ENCODE results near the gene PTPRE. TPM values are rescaled to one million over a fixed set of nuclear protein-coding genes. Genes with fewer than 3 reads are reported as not detected.

PTPRE gene
- total RNA-seq, 3 donors from 2014 or later: 11.8 to 42.9 (median 25.6) TPM

DNA sequence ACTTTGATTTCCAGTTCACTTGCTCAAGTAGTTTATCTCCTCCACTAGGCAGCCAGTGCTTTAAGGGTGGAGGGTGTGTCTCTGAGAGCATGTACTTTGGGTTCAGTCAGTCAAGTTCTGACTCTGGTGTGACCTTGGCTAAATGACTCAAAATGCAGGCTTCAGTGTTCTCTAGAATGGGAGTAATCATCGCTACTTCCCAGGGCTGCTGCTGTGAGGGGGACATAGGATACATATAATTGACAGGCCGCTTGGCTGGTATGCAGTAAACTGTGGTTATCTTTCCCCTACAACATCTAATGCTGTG, 3.5 kb downstream of the PTPRE start:
- peak overlapping the region in 1 of 2 donors; percentile 19 for H3K27ac ChIP-seq
- TF ChIP-seq, protein P1, sequence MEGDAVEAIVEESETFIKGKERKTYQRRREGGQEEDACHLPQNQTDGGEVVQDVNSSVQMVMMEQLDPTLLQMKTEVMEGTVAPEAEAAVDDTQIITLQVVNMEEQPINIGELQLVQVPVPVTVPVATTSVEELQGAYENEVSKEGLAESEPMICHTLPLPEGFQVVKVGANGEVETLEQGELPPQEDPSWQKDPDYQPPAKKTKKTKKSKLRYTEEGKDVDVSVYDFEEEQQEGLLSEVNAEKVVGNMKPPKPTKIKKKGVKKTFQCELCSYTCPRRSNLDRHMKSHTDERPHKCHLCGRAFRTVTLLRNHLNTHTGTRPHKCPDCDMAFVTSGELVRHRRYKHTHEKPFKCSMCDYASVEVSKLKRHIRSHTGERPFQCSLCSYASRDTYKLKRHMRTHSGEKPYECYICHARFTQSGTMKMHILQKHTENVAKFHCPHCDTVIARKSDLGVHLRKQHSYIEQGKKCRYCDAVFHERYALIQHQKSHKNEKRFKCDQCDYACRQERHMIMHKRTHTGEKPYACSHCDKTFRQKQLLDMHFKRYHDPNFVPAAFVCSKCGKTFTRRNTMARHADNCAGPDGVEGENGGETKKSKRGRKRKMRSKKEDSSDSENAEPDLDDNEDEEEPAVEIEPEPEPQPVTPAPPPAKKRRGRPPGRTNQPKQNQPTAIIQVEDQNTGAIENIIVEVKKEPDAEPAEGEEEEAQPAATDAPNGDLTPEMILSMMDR (IDR thresholded peaks at IDR 0.05): no peak
- TF ChIP-seq POLR2A (IDR thresholded peaks at IDR 0.05) (no peak), POLR2AphosphoS5 (IDR thresholded peaks at IDR 0.05) (no peak)
- H3K4me3 ChIP-seq: no peak overlapping the region
- H3K4me1 ChIP-seq: peaks cover 5 to 9% of the 10 kb centered on the region in 2 donors
- DNase-seq (ENCODE audit: low spot score in 2 of 2): no peak
- H3K9me3 ChIP-seq: no peaks in the 10 kb centered on the region
- no peaks in the 10 kb centered on the region for H3K36me3 ChIP-seq
- intact Hi-C loops (cut with DNase I; ENCODE audit: low total_unique reads): no loop called here
- no peaks in the 10 kb centered on the region for H3K27me3 ChIP-seq

DNA sequence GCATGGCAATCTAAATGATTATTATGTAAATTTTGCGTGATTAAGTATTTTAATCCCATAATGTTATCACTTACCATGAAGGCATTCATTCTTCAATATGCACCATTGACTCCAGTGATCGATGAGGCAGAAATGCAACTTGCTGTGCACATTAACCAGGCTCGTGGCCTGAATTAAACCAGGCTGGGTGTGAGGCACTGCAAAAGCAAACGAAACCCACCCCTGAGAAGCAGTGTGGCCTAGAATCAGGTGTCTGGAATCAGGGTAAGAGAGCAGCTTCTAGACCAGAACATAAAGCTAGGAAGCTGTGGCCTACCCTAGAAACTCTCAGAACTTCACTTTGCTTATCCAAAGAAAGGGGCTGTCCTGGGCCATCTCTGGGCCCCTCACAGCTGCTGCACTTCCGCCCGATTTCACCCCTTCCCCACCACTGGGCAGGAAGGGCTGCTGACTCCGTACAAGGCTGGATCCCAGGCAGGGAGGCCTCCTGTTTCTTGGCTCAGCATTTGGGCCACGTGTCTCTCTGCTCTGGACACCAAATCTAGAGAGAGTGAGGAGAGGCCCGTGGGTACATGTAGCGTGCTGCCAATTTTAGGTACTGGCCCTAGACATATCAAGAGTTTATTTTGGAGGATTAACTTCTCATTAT, 4.4 kb downstream of the PTPRE start:
- no peaks in the 10 kb centered on the region for H3K36me3 ChIP-seq
- TF ChIP-seq, protein P1 (IDR thresholded peaks at IDR 0.05): no peak
- TF ChIP-seq POLR2A (IDR thresholded peaks at IDR 0.05) (no peak), POLR2AphosphoS5 (IDR thresholded peaks at IDR 0.05) (no peak)
- H3K4me3 ChIP-seq: no peak overlapping the region
- H3K9me3 ChIP-seq: no peaks in the 10 kb centered on the region
- no peak for DNase-seq (ENCODE audit: low spot score in 2 of 2)
- peaks cover 5 to 9% of the 10 kb centered on the region in 2 donors for H3K4me1 ChIP-seq
- intact Hi-C loops (cut with DNase I; ENCODE audit: low total_unique reads): no loop called here
- H3K27me3 ChIP-seq: no peaks in the 10 kb centered on the region
- peak overlapping the region in 1 of 2 donors; percentile 63 for H3K27ac ChIP-seq

- no peak for DNase-seq (ENCODE audit: low spot score in 2 of 2)
- H3K4me1 ChIP-seq: peaks cover 5 to 9% of the 10 kb centered on the region in 2 donors
- TF ChIP-seq, protein P1 (IDR thresholded peaks at IDR 0.05): no peak
- TF ChIP-seq POLR2AphosphoS5 (IDR thresholded peaks at IDR 0.05): no peak
- TF ChIP-seq POLR2A (IDR thresholded peaks at IDR 0.05): no peak
- H3K4me3 ChIP-seq: no peak overlapping the region
- H3K9me3 ChIP-seq: no peaks in the 10 kb centered on the region
- H3K36me3 ChIP-seq: no peaks in the 10 kb centered on the region
- H3K27ac ChIP-seq: no peak overlapping the region
- no peaks in the 10 kb centered on the region for H3K27me3 ChIP-seq
- intact Hi-C loops (cut with DNase I; ENCODE audit: low total_unique reads): no loop called here
Measured at GRCh38 chr10:127911867-127912257, 5.0 kb downstream of the PTPRE start.

GRCh38 chr10:127912607-127913367, 5.9 kb downstream of the PTPRE start:
- Histone ChIP-seq H3K4me3 (no peak overlapping the region), H3K27ac (peak overlapping the region; percentile 13 to 79), H3K36me3 (no peaks in the 10 kb centered on the region), H3K27me3 (no peaks in the 10 kb centered on the region), H3K9me3 (no peaks in the 10 kb centered on the region), H3K4me1 (peaks cover 5 to 9% of the 10 kb centered on the region in 2 donors)
- no peak for DNase-seq (ENCODE audit: low spot score in 2 of 2)
- intact Hi-C loops (cut with DNase I; ENCODE audit: low total_unique reads): no loop called here
- TF ChIP-seq POLR2AphosphoS5 (IDR thresholded peaks at IDR 0.05): no peak
- TF ChIP-seq POLR2A (IDR thresholded peaks at IDR 0.05): no peak
- TF ChIP-seq, protein P1 (IDR thresholded peaks at IDR 0.05): no peak

- no peaks in the 10 kb centered on the region for H3K36me3 ChIP-seq
- intact Hi-C loops (cut with DNase I; ENCODE audit: low total_unique reads): no loop called here
- peaks cover 2 to 6% of the 10 kb centered on the region in 2 donors for H3K4me1 ChIP-seq
- TF ChIP-seq, protein P1 (IDR thresholded peaks at IDR 0.05): no peak
- no peak for TF ChIP-seq POLR2AphosphoS5 (IDR thresholded peaks at IDR 0.05)
- no peak for TF ChIP-seq POLR2A (IDR thresholded peaks at IDR 0.05)
- H3K27me3 ChIP-seq: no peaks in the 10 kb centered on the region
- H3K4me3 ChIP-seq: no peak overlapping the region
- H3K27ac ChIP-seq: peak overlapping the region in 1 of 2 donors; percentile 79
- DNase-seq (ENCODE audit: low spot score in 2 of 2): no peak
- H3K9me3 ChIP-seq: no peaks in the 10 kb centered on the region
Measured at GRCh38 chr10:127913368-127913759, 6.5 kb downstream of the PTPRE start.

Measured in breast epithelium (tissue), 4 donors.